Fibroblast of mammary gland (primary cell): ENCODE data around the gene PIM3.

ENCODE experiments used
- DNase-seq: peaks from one replicate; pipeline ENCODE4 v3.0.0-alpha.2; 2010; ENCODE audit warnings: low read depth
- H3K4me3 ChIP-seq: 2 replicates; pipeline ENCODE4 v1.5.1; 2011; ENCODE audit warnings: low read depth, mild to moderate bottlenecking, low read length, moderate library complexity; ENCODE audit not compliant: control insufficient read depth
- TF ChIP-seq, protein P1 (sequence below): conservative IDR thresholded peaks from 2 replicates; pipeline ENCODE4 v1.5.1; 2011; ENCODE audit warnings: low read depth, low read length, inconsistent platforms; ENCODE audit not compliant: control insufficient read depth, insufficient read depth

The PIM3 gene

DNA sequence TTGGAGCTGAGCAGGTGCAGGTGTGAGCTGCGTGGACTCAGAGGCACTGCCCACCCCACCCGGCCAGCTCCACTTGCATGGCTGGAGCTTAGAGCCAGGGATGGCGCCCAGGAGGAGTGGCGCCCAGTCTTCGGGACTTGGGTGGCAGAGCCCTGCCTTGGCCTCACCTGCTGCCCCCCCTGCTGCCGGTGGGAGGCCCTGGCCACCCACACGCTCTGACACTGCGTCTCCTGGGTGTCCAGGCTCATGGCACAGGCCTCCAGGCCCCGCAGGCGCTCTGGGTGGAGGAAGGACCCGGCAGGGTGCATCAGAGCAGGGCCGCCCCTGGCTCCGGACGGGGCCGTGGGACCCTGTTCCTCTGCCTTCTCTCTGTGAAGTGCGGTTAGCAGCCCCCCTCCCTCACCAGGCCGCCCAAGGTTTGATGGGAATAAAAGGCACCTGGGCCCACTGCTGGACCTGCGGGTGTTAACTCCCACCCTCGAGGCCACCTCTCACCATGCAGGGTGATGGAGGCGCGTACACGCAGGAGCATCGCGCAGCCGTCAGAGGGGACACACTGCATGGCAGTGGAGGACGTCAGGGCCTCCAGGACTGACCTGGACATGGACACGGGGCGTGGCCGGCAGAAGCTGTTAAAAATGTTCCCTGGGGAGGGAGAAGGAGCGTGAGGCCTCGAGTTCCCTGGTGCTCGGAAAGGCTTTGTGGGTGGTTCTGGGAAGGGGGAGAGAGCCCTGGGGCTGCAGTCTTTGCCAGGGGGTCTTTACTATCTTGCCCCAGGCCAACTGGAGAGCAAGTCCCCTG is 40.2 kb downstream of the PIM3 start:
- DNase-seq = no peak
- TF ChIP-seq, protein P1, sequence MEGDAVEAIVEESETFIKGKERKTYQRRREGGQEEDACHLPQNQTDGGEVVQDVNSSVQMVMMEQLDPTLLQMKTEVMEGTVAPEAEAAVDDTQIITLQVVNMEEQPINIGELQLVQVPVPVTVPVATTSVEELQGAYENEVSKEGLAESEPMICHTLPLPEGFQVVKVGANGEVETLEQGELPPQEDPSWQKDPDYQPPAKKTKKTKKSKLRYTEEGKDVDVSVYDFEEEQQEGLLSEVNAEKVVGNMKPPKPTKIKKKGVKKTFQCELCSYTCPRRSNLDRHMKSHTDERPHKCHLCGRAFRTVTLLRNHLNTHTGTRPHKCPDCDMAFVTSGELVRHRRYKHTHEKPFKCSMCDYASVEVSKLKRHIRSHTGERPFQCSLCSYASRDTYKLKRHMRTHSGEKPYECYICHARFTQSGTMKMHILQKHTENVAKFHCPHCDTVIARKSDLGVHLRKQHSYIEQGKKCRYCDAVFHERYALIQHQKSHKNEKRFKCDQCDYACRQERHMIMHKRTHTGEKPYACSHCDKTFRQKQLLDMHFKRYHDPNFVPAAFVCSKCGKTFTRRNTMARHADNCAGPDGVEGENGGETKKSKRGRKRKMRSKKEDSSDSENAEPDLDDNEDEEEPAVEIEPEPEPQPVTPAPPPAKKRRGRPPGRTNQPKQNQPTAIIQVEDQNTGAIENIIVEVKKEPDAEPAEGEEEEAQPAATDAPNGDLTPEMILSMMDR = no peak
- no peak overlapping the region for H3K4me3 ChIP-seq

DNA sequence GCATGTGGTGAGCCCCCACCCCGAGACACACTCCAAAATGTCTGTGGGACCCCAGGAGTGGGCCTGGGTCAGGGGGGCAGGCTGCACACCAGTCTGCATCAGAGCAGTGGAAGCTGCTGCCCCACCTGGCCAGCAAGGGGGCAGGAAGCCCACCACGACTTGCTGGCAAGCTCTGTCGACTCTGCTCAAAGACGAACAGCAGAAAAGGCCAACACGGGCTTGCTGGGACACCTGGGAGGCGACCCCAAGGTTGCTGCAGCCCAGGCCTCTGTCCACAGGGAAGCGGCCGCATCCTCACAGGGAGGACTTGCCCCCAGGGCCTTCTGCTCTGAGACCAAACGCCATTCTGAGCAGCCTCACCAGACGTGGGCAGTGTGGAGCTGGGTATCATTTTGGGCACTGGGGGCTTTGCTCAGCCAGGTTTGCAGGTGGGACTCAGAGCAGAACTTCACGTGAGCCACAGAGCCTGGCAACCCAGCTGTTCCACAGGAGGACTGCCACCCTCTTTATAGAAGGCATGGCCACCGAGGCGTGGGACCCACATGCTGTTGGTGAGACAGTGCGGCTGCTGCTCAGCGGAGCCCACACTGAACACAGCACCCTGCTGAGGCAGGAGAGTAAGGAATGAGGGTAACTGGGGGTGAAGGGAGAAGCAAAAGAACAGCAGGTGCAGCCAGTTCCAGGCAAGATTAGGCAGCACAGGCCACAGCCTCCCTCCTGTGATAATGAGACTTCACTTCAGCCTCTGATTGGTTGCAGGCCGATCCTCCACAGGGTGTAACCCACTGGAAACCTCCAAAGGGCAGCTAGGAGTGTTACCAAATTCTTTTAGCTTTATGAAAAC is 41.0 kb downstream of the PIM3 start:
- no peak for DNase-seq
- TF ChIP-seq, protein P1 = no peak
- no peak overlapping the region for H3K4me3 ChIP-seq

DNA sequence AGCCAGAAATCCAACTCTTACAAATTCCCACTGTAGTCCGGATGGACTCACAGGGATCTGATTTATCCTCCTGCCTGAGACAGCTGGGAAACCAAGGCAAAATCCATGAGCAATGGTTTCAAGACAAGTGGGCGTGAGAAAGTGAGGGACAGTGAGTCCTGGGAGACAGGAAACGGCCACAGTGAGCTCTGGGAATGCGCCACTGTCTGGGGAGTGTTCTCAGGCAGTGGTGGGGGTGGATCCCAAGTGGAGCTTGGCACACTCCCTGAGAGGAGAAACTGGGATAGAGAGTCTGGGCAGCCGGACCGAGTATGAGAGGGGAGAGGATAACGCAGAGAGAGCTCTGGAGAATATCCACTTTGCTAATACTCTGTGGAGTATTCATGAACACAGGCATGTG is 42.2 kb downstream of the PIM3 start:
- TF ChIP-seq, protein P1 = no peak
- no peak overlapping the region for H3K4me3 ChIP-seq
- peak; percentile 25 for DNase-seq

DNA sequence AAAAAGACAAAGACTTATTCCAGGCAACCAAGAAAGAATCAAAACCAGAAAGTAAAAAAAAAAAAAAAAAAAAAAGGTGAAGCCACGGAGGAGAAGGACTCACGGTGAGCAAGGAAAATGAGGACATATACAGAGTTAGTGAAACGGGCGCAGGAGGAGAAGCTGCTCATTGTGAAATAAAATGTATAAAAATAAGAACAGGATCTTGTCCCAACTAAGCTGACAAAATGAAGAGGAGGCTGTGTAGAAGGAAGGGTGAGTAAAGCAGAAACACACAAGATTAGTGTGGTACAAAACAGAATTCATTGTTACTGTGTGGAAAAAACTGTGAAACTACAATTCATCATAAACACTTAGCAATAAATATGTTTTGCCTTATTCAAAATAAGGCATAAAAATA is 44.3 kb downstream of the PIM3 start:
- TF ChIP-seq, protein P1 = no peak
- no peak overlapping the region for H3K4me3 ChIP-seq
- DNase-seq = no peak

DNA sequence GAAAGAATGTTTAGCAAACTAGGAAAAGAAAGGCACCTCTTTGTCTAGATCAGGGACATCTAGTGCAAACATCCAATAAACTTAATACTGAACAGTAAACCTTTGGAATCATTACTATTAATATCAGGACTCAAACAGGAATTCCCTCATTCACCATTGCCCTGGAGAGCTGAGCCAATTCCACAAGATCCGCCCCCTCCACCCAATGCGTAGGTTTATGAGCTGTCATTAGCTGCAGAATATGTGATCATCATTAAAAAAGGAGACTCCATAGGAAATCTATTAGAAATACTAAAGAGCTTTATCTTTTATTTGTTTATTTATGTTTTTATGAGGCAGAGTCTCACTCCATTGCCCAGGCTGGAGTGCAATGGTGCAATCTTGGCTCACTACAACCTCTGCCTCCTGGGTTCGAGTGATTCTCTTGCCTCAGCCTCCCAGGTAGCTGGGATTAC is 46.5 kb downstream of the PIM3 start:
- no peak for DNase-seq
- TF ChIP-seq, protein P1 = no peak
- no peak overlapping the region for H3K4me3 ChIP-seq

DNA sequence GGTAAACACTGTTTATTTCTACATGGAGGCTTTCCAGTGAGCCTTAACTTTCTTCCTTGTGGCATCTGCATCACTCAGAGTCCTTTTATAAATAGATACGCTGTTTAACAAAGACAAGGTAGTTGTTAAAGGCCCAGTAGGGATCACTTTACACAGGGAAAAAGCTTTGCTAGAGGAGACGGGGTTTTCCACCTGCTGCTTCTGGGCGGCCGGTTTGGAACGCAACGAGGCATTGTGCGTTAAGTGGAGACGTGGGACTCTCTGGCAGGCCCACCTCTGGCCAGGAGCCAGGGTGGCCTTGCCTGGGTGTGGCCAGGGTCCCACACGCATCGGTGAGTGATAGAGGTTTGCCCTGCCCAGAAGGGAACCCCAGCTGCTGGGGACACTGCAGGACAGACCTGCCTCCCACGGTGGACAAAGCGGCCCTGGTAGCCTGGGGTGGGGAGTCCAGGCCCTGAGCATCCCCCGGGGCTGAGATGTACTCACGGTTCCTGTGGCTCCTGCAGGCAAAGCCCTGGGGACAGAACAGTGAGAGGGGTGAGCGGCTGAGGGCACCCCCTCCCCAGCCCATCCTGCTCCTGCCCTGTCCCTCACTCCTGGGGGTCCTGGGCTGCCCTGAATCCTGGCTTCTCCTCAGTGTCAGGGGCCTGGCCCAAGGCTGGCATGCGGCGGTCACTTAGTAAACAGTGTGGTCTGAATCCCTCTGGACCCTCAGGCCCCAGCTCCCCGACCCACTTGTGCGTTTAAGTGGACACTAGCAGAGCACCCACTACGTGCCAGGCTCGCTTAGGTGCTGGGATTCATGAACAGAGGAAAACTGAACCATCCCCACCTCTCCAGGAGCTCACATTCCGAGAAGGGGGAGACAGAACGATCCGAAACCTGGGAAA is 47.8 kb downstream of the PIM3 start:
- TF ChIP-seq, protein P1 = no peak
- no peak for DNase-seq
- no peak overlapping the region for H3K4me3 ChIP-seq
